HepG2 (cell line): ENCODE data around the gene ITGB2. TPM values are rescaled to one million over a fixed set of nuclear protein-coding genes. Genes with fewer than 3 reads are reported as not detected.

Experiments used
- ATAD3A ChIP-seq: sonication (generic); formaldehyde crosslinking; IDR thresholded peaks from 2 replicates; pipeline ENCODE4 v1.4.0; 2020; ENCODE audit warnings: missing genetic modification reagents
- ELF1 ChIP-seq: sonication (generic); formaldehyde crosslinking; IDR thresholded peaks from 2 replicates; pipeline ENCODE4 v1.4.0; 2020; ENCODE audit warnings: missing genetic modification reagents
- ELF3 ChIP-seq: IDR thresholded peaks from 2 replicates; pipeline ENCODE4 v1.6.1; 2016; ENCODE audit warnings: missing genetic modification reagents, missing compliant biosample characterization
- GPN1 ChIP-seq: sonication (generic); formaldehyde crosslinking; IDR thresholded peaks from 2 replicates; pipeline ENCODE4 v1.5.1; 2020; ENCODE audit warnings: missing genetic modification reagents, borderline replicate concordance
- HIC2 ChIP-seq: sonication (generic); formaldehyde crosslinking; IDR thresholded peaks from 2 replicates; pipeline ENCODE4 v1.9.0; 2022; ENCODE audit warnings: low read depth, missing genetic modification reagents
- IKZF1 ChIP-seq: fragments of 450-650 bp; IDR thresholded peaks from 2 replicates; pipeline ENCODE4 v1.7.1; 2016
- KAT8 ChIP-seq: IDR thresholded peaks from 2 replicates; pipeline ENCODE4 v1.6.1; 2016; ENCODE audit warnings: missing genetic modification reagents, missing compliant biosample characterization
- MYC ChIP-seq: sonication (generic); formaldehyde crosslinking; IDR thresholded peaks from 2 replicates; pipeline ENCODE4 v1.9.0; 2021; ENCODE audit warnings: missing genetic modification reagents, borderline replicate concordance
- NR2C2 ChIP-seq: sonication (generic); formaldehyde crosslinking; IDR thresholded peaks from 2 replicates; pipeline ENCODE4 v1.4.0; 2020; ENCODE audit warnings: missing genetic modification reagents, mild to moderate bottlenecking, moderate library complexity, borderline replicate concordance
- NR2F6 ChIP-seq, 2 experiments: IDR thresholded peaks; 2 replicates each; pipeline ENCODE4 v1.6.1; 2016; ENCODE audit warnings: antibody characterized with exemption in 1 of 2, mild to moderate bottlenecking in 1 of 2
- NRL ChIP-seq: sonication (generic); formaldehyde crosslinking; IDR thresholded peaks from 2 replicates; pipeline ENCODE4 v1.5.0; 2020; ENCODE audit warnings: missing genetic modification reagents, mild to moderate bottlenecking, moderate library complexity, borderline replicate concordance
- PATZ1 ChIP-seq: sonication (generic); formaldehyde crosslinking; IDR thresholded peaks from 2 replicates; pipeline ENCODE4 v1.4.0; 2020; ENCODE audit warnings: missing genetic modification reagents
- POGK ChIP-seq: sonication (generic); formaldehyde crosslinking; conservative IDR thresholded peaks from 2 replicates; pipeline ENCODE4 v1.8.0; 2022; ENCODE audit warnings: mild to moderate bottlenecking, moderate library complexity, missing genetic modification reagents
- SMAD3 ChIP-seq: sonication (generic); formaldehyde crosslinking; IDR thresholded peaks from 2 replicates; pipeline ENCODE4 v1.4.0; 2020; ENCODE audit warnings: missing genetic modification reagents
- STAG1 ChIP-seq: sonication (generic); formaldehyde crosslinking; IDR thresholded peaks from 2 replicates; pipeline ENCODE4 v1.4.0; 2020; ENCODE audit warnings: missing genetic modification reagents
- ZBTB20 ChIP-seq: sonication (generic); formaldehyde crosslinking; IDR thresholded peaks from 2 replicates; pipeline ENCODE4 v1.8.1; 2023; ENCODE audit warnings: missing genetic modification reagents, low read depth, mild to moderate bottlenecking, borderline replicate concordance
- ZNF263 ChIP-seq: sonication (generic); formaldehyde crosslinking; IDR thresholded peaks from 2 replicates; pipeline ENCODE4 v1.4.0; 2020; ENCODE audit warnings: missing genetic modification reagents
- ZNF414 ChIP-seq: sonication (generic); formaldehyde crosslinking; IDR thresholded peaks from 2 replicates; pipeline ENCODE4 v1.5.0; 2020; ENCODE audit warnings: missing genetic modification reagents
- ZNF441 ChIP-seq: sonication (generic); formaldehyde crosslinking; IDR thresholded peaks from 2 replicates; pipeline ENCODE4 v1.7.0; 2021; ENCODE audit warnings: missing genetic modification reagents, borderline replicate concordance
- ZNF580 ChIP-seq: IDR thresholded peaks from 2 replicates; pipeline ENCODE4 v1.6.1; 2016; ENCODE audit warnings: low read depth, borderline replicate concordance
- ZNF644 ChIP-seq: IDR thresholded peaks from 2 replicates; pipeline ENCODE4 v1.6.1; 2016; ENCODE audit warnings: low read depth
- ZNF773 ChIP-seq: sonication (generic); formaldehyde crosslinking; IDR thresholded peaks from 2 replicates; pipeline ENCODE4 v1.4.0; 2020; ENCODE audit warnings: missing genetic modification reagents, borderline replicate concordance
- ZSCAN25 ChIP-seq: sonication (generic); formaldehyde crosslinking; IDR thresholded peaks from 2 replicates; pipeline ENCODE4 v1.8.0; 2022; ENCODE audit warnings: mild to moderate bottlenecking, missing genetic modification reagents
- polyA plus RNA-seq, 8 experiments: library from polyadenylated mRNA; depleted of rRNA in 3 of 8; stranded (reverse) in 7 of 8; unstranded in 1 of 8; fragments of >200 nt; fragmentation: Illumina TruSeq in 4 of 8; extraction: Trizol in 4 of 8; gene quantifications; 2 replicates each; pipeline versions ENCODE4 v1.2.1 to v1.2.3, GENCODE V29; 2011 to 2016; ENCODE audit warnings: low read depth in 4 of 8, missing spikeins in 1 of 8, mixed read lengths in 1 of 8; ENCODE audit not compliant: insufficient read depth in 1 of 8
- total RNA-seq, 5 experiments: library from RNA; depleted of rRNA; stranded (reverse); fragments of >200 nt; fragmentation: Illumina TruSeq; extraction: Trizol; gene quantifications; 2 replicates each; pipeline ENCODE4 v1.2.3, GENCODE V29; 2016; ENCODE audit warnings: low read depth in 1 of 5

ITGB2 gene
- total and polyA plus RNA-seq, 2 of the 13 experiments (the other 11 are each of a cell fraction or from before 2014, with no cell fraction given) = 4.2 to 18.0 TPM

- peak; percentile 10; the same call in 1 of the 2 replicates for TF ChIP-seq PATZ1 (CRISPR knock-in tag)
- TF ChIP-seq IKZF1 = no peak
- no peak for TF ChIP-seq ZNF644
- TF ChIP-seq HIC2 = no peak
- TF ChIP-seq ZNF441 (CRISPR knock-in tag) = peak; percentile 53; the same call in 1 of the 2 replicates
- TF ChIP-seq POGK (CRISPR knock-in tag) = peak; percentile 30
- peak; percentile 60; the same call in 1 of the 2 replicates for TF ChIP-seq NR2C2 (CRISPR knock-in tag)
- peak; percentile 66; the same call in 1 of the 2 replicates for TF ChIP-seq MYC (CRISPR knock-in tag)
- TF ChIP-seq ZNF263 (CRISPR knock-in tag) = no peak
- TF ChIP-seq ELF3 = peak; percentile 15
- TF ChIP-seq NRL (CRISPR knock-in tag) = no peak
- TF ChIP-seq KAT8 (CRISPR knock-in tag) = 0 out of 2 replicates have a peak, but pooled peaks have one; percentile 30
- TF ChIP-seq ZNF580 (CRISPR knock-in tag) = peak; percentile 87; the same call in 1 of the 2 replicates
- no peak for TF ChIP-seq ATAD3A
- TF ChIP-seq ELF1 (CRISPR knock-in tag) = peak; percentile 81
- TF ChIP-seq ZNF773 (CRISPR knock-in tag) = peak; percentile 20; the same call in 1 of the 2 replicates
- TF ChIP-seq NR2F6 (IDR thresholded peaks at IDR 0.05) = no peak
- 0 out of 2 replicates have a peak, but pooled peaks have one; percentile 18 for TF ChIP-seq NR2F6 (CRISPR knock-in tag; IDR thresholded peaks at IDR 0.05)
- no peak for TF ChIP-seq SMAD3 (CRISPR knock-in tag)
- TF ChIP-seq ZBTB20 (CRISPR knock-in tag) = 0 out of 2 replicates have a peak, but pooled peaks have one; percentile 2
- TF ChIP-seq ZSCAN25 (CRISPR knock-in tag) = no peak
- TF ChIP-seq STAG1 = 0 out of 2 replicates have a peak, but pooled peaks have one; percentile 12
- TF ChIP-seq GPN1 (CRISPR knock-in tag) = no peak
- TF ChIP-seq ZNF414 (CRISPR knock-in tag) = no peak
Observed at GRCh38 chr21:44873356-44874239, 47.1 kb downstream of the ITGB2 start, which contains the start of gene PTTG1IP (continued).
